Measurements from ENCODE around the gene H3-3A. TPM values are rescaled to one million over a fixed set of nuclear protein-coding genes. Genes with fewer than 3 reads are reported as not detected.

The H3-3A gene
- polyA plus RNA-seq, 2 of the 4 experiments (the other 2 are of a cell fraction), result 457 to 530 TPM

GRCh38 chr1:226023735-226024134, 38.8 kb upstream of the H3-3A start:
- H3K4me1 ChIP-seq, result no peaks in the 10 kb centered on the region
- no peak overlapping the region for H3K4me2 ChIP-seq
- TF ChIP-seq CBX2 (IDR thresholded peaks at IDR 0.05; ENCODE audit: borderline replicate concordance, low read depth) (no peak), MAFK (IDR thresholded peaks at IDR 0.05; ENCODE audit: partially characterized antibody) (peak; percentile 60)
- DNase-seq (ENCODE audit: low read depth in 1 of 2, low spot score in 1 of 2) (no peak), FAIRE-seq (no peak), ATAC-seq (no peak)
- ChIA-PET CTCF (interaction anchor here (2.0 kb wide), 1 partner anchor 41 kb away, joined by 4 read pairs; no protein-coding TSS in a partner anchor), POLR2A (interaction anchor here (3.4 kb wide), 1 partner anchor 24 kb away, joined by 11 read pairs; the partner anchor contains the start of gene SDE2)
- no peak overlapping the region for H3K4me3 ChIP-seq
- WGBS (ENCODE audit: missing lambda C conversion rate), result 84% methylated on average over 5 of the region's 5 CpGs
- H3K9me3 ChIP-seq, result no peaks in the 10 kb centered on the region
- H3K27ac ChIP-seq, result no peak overlapping the region

GRCh38 chr1:226026833-226027232, 35.7 kb upstream of the H3-3A start:
- Histone ChIP-seq H3K4me1 (no peaks in the 10 kb centered on the region), H3K4me3 (no peak overlapping the region), H3K27ac (no peak overlapping the region), H3K4me2 (no peak overlapping the region), H3K9me3 (no peaks in the 10 kb centered on the region)
- 68% methylated on average over 2 of the region's 2 CpGs for WGBS (ENCODE audit: missing lambda C conversion rate)
- POLR2A ChIA-PET, result interaction anchor here (0.6 to 3.4 kb wide), 3 partner anchors 27 to 42 kb away, joined by 3 to 11 read pairs (median 3); partner anchors contain the start of genes H3-3A and SDE2
- DNase-seq (ENCODE audit: low read depth in 1 of 2, low spot score in 1 of 2) (no peak), ATAC-seq (no peak), FAIRE-seq (no peak)
- CTCF ChIA-PET, result interaction anchor here (0.8 to 1.5 kb wide), 3 partner anchors 19 to 38 kb away, joined by 3 to 5 read pairs (median 4); no protein-coding TSS in a partner anchor
- no peak for TF ChIP-seq PHF8 (IDR thresholded peaks at IDR 0.05; ENCODE audit: borderline replicate concordance, low read depth)
- TF ChIP-seq CBX2 (IDR thresholded peaks at IDR 0.05; ENCODE audit: borderline replicate concordance, low read depth), result no peak
- TF ChIP-seq, protein P1, sequence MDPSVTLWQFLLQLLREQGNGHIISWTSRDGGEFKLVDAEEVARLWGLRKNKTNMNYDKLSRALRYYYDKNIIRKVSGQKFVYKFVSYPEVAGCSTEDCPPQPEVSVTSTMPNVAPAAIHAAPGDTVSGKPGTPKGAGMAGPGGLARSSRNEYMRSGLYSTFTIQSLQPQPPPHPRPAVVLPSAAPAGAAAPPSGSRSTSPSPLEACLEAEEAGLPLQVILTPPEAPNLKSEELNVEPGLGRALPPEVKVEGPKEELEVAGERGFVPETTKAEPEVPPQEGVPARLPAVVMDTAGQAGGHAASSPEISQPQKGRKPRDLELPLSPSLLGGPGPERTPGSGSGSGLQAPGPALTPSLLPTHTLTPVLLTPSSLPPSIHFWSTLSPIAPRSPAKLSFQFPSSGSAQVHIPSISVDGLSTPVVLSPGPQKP (IDR thresholded peaks at IDR 0.05; ENCODE audit: low read depth, low read length), result no peak
- no peak for TF ChIP-seq RARB (CRISPR knock-in tag; IDR thresholded peaks at IDR 0.05)
- no peak for TF ChIP-seq ZC3H11A (IDR thresholded peaks at IDR 0.05)
- no peak for TF ChIP-seq SREBF2 (IDR thresholded peaks at IDR 0.05)
- no peak for TF ChIP-seq ATOH8 (CRISPR knock-in tag; IDR thresholded peaks at IDR 0.05; ENCODE audit: low read depth)
- no peak for TF ChIP-seq EHF (CRISPR knock-in tag; IDR thresholded peaks at IDR 0.05)
- TF ChIP-seq HOXA7 (CRISPR knock-in tag; IDR thresholded peaks at IDR 0.05), result no peak
- no peak for TF ChIP-seq MAFK (IDR thresholded peaks at IDR 0.05; ENCODE audit: partially characterized antibody)
- TF ChIP-seq POLR2AphosphoS2 (conservative IDR thresholded peaks at IDR 0.05; ENCODE audit: low read length), result no peak
- no peak for TF ChIP-seq FOSL2 (IDR thresholded peaks at IDR 0.05)
- no peak for TF ChIP-seq FOSL2 (CRISPR knock-in tag; IDR thresholded peaks at IDR 0.05)
- no peak for TF ChIP-seq HDAC2 (IDR thresholded peaks at IDR 0.05)
- TF ChIP-seq, protein P2, sequence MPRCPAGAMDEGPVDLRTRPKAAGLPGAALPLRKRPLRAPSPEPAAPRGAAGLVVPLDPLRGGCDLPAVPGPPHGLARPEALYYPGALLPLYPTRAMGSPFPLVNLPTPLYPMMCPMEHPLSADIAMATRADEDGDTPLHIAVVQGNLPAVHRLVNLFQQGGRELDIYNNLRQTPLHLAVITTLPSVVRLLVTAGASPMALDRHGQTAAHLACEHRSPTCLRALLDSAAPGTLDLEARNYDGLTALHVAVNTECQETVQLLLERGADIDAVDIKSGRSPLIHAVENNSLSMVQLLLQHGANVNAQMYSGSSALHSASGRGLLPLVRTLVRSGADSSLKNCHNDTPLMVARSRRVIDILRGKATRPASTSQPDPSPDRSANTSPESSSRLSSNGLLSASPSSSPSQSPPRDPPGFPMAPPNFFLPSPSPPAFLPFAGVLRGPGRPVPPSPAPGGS (IDR thresholded peaks at IDR 0.05), result no peak
- TF ChIP-seq EHMT2 (IDR thresholded peaks at IDR 0.05; ENCODE audit: low read depth), result no peak

DNA sequence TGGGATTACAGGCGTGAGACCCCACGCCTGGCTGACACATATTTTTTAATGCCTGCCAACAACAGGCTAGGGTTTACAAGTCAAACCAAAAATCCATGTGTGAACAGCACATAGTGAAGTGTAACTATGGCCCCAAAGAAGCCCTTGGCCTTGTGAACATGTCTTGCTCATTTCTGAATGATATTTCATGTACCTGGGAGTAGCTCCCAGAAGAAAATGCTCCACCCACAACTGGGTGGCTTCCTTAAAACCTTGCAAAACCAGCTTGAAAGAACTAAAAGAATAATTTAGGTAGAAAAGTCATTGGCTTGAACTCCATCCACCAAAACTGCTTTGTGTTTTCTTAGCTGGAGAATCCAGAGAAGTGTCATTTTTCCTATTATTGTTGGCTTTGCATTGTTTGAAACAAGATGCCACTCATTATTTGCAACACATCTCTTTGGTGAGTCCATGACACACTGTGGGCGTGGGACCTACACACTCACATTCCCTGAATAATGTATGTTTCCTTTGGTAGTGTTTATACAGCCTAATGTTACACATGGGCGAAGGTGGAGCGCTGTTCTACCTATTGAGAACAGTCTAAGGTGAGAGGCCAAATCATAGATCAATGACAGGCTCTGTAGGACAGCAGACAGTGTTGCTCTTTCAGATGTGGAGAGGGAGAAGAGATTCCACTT, 34.8 kb upstream of the H3-3A start:
- ATAC-seq (no peak), DNase-seq (ENCODE audit: low read depth in 1 of 2, low spot score in 1 of 2) (no peak), FAIRE-seq (no peak)
- Histone ChIP-seq H3K4me3 (no peak overlapping the region), H3K4me1 (no peaks in the 10 kb centered on the region), H3K4me2 (no peak overlapping the region), H3K27ac (no peak overlapping the region), H3K9me3 (no peaks in the 10 kb centered on the region)
- ChIA-PET CTCF (interaction anchor here (1.4 to 1.5 kb wide), 2 partner anchors 20 to 37 kb away, joined by 4 to 5 read pairs; no protein-coding TSS in a partner anchor), POLR2A (interaction anchor here (1.7 kb wide), 1 partner anchor 35 kb away, joined by 3 read pairs; the partner anchor contains the start of gene H3-3A)
- WGBS (ENCODE audit: missing lambda C conversion rate), result 87% methylated on average over 5 of the region's 5 CpGs
- TF ChIP-seq, protein P3, sequence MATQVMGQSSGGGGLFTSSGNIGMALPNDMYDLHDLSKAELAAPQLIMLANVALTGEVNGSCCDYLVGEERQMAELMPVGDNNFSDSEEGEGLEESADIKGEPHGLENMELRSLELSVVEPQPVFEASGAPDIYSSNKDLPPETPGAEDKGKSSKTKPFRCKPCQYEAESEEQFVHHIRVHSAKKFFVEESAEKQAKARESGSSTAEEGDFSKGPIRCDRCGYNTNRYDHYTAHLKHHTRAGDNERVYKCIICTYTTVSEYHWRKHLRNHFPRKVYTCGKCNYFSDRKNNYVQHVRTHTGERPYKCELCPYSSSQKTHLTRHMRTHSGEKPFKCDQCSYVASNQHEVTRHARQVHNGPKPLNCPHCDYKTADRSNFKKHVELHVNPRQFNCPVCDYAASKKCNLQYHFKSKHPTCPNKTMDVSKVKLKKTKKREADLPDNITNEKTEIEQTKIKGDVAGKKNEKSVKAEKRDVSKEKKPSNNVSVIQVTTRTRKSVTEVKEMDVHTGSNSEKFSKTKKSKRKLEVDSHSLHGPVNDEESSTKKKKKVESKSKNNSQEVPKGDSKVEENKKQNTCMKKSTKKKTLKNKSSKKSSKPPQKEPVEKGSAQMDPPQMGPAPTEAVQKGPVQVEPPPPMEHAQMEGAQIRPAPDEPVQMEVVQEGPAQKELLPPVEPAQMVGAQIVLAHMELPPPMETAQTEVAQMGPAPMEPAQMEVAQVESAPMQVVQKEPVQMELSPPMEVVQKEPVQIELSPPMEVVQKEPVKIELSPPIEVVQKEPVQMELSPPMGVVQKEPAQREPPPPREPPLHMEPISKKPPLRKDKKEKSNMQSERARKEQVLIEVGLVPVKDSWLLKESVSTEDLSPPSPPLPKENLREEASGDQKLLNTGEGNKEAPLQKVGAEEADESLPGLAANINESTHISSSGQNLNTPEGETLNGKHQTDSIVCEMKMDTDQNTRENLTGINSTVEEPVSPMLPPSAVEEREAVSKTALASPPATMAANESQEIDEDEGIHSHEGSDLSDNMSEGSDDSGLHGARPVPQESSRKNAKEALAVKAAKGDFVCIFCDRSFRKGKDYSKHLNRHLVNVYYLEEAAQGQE (IDR thresholded peaks at IDR 0.05), result no peak
- TF ChIP-seq NPAS2 (CRISPR knock-in tag; IDR thresholded peaks at IDR 0.05; ENCODE audit: borderline replicate concordance) (no peak), HOXA7 (CRISPR knock-in tag; IDR thresholded peaks at IDR 0.05) (no peak), NR3C1 (IDR thresholded peaks at IDR 0.05) (no peak), EHF (CRISPR knock-in tag; IDR thresholded peaks at IDR 0.05) (no peak), RAD21 (conservative IDR thresholded peaks at IDR 0.05 in 1 of 2, IDR thresholded peaks at IDR 0.05 in 1 of 2) (no peak), ZSCAN20 (CRISPR knock-in tag; IDR thresholded peaks at IDR 0.05) (no peak), USF2 (IDR thresholded peaks at IDR 0.05) (no peak), CHD4 (IDR thresholded peaks at IDR 0.05; ENCODE audit: borderline replicate concordance) (no peak), HOXB13 (CRISPR knock-in tag; IDR thresholded peaks at IDR 0.05; ENCODE audit: low read depth) (no peak)

Measured in A549 (cell line).